ENCODE measurements around the gene ASPSCR1.

Gene ASPSCR1

DNA sequence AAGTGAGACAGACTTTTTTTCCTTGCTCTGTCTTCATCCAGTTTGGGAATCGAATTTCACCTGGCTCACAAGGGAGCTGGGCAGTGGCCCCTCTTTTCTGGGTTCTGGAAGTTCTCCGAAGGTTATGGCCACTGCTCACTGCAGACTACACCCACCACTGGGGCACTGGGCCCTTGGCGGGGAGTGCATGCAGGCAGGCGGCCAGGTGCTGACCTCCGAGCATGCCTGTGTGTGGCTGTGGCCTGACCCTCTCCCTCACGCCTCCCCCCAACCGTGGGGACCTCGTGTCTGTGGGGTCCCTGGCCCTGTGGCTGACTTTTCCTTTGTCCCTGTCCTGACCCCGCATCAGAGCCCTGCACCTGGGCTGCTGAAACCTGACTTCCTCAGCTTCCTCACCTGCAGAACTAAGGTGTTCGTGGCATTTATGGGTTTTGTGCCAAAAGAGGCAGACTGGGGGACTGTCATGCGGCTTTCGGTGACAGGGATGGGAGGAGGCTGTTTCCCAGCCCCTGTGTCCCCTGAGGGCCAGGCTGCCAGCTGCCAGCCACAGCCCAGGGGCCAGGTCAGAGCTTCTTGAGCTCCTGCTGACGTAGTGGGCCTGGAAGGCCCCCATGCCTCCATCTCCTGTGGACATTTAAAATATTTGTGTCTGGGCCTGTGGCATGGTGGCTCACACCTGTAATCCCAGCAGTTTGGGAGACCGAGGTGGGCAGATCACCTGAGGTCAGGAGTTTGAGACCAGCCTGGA lies 21.4 kb downstream of the ASPSCR1 start:
- TF ChIP-seq EZH2phosphoT487 (conservative IDR thresholded peaks at IDR 0.05; ENCODE audit: low read length): no peak
- TF ChIP-seq, protein P1, sequence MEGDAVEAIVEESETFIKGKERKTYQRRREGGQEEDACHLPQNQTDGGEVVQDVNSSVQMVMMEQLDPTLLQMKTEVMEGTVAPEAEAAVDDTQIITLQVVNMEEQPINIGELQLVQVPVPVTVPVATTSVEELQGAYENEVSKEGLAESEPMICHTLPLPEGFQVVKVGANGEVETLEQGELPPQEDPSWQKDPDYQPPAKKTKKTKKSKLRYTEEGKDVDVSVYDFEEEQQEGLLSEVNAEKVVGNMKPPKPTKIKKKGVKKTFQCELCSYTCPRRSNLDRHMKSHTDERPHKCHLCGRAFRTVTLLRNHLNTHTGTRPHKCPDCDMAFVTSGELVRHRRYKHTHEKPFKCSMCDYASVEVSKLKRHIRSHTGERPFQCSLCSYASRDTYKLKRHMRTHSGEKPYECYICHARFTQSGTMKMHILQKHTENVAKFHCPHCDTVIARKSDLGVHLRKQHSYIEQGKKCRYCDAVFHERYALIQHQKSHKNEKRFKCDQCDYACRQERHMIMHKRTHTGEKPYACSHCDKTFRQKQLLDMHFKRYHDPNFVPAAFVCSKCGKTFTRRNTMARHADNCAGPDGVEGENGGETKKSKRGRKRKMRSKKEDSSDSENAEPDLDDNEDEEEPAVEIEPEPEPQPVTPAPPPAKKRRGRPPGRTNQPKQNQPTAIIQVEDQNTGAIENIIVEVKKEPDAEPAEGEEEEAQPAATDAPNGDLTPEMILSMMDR (IDR thresholded peaks at IDR 0.05; ENCODE audit: insufficient read depth, low read length, poor library complexity, severe bottlenecking): no peak
- Histone ChIP-seq H3K79me2 (ENCODE audit: insufficient read depth, low read length) (no peaks in the 10 kb centered on the region), H4K20me1 (ENCODE audit: low read depth, low read length) (no peaks in the 10 kb centered on the region)

DNA sequence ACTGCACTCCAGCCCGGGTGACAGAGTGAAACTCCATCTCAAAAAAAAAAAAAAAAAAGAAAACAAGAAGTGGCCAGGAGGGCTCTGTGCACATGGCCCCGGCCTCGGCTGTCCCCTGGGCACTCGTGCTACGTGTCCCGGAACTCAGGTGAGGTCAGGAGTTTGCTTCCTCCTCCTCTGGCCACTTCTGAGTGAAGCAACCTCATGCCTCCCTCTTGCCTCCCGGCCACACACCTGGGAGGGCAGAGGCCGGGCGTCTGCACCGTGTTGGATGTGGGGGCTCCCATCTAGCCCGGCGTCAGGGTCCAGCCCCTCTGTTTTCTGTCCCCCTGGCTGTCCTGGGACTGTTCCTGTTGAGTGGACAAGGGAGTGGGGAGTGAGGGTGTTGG lies 22.2 kb downstream of the ASPSCR1 start:
- H3K27ac ChIP-seq (ENCODE audit: low read depth, low read length): no peak overlapping the region
- H4K20me1 ChIP-seq (ENCODE audit: low read depth, low read length): no peaks in the 10 kb centered on the region
- no peaks in the 10 kb centered on the region for H3K36me3 ChIP-seq (ENCODE audit: low read length)
- H3K9ac ChIP-seq (ENCODE audit: low read length): no peak overlapping the region
- H3K4me2 ChIP-seq (ENCODE audit: low read depth, low read length, poor library complexity, severe bottlenecking): no peak overlapping the region
- no peak overlapping the region for H2AFZ ChIP-seq (ENCODE audit: low read depth, low read length, severe bottlenecking)
- no peak overlapping the region for H3K4me3 ChIP-seq (ENCODE audit: insufficient read depth, low read length, poor library complexity, severe bottlenecking)
- TF ChIP-seq, protein P1 (IDR thresholded peaks at IDR 0.05; ENCODE audit: insufficient read depth, low read length, poor library complexity, severe bottlenecking): no peak
- TF ChIP-seq EZH2phosphoT487 (conservative IDR thresholded peaks at IDR 0.05; ENCODE audit: low read length): no peak
- no peaks in the 10 kb centered on the region for H3K9me2 ChIP-seq (replicated peaks; ENCODE audit: insufficient read depth, low read length)
- H3F3A ChIP-seq (ENCODE audit: insufficient read depth): no peaks in the 10 kb centered on the region
- no peaks in the 10 kb centered on the region for H3K79me2 ChIP-seq (ENCODE audit: insufficient read depth, low read length)
- H3K27me3 ChIP-seq (ENCODE audit: low read length): no peaks in the 10 kb centered on the region
- H3K9me3 ChIP-seq (ENCODE audit: insufficient read depth, low read length): no peaks in the 10 kb centered on the region

More for the DNA sequence above, 21.4 kb downstream of the ASPSCR1 start:
- no peak overlapping the region for H2AFZ ChIP-seq (ENCODE audit: low read depth, low read length, severe bottlenecking)
- no peak overlapping the region for H3K4me3 ChIP-seq (ENCODE audit: insufficient read depth, low read length, poor library complexity, severe bottlenecking)
- H3K27me3 ChIP-seq (ENCODE audit: low read length): no peaks in the 10 kb centered on the region
- no peak overlapping the region for H3K9ac ChIP-seq (ENCODE audit: low read length)
- H3K9me3 ChIP-seq (ENCODE audit: insufficient read depth, low read length): no peaks in the 10 kb centered on the region
- H3K4me2 ChIP-seq (ENCODE audit: low read depth, low read length, poor library complexity, severe bottlenecking): no peak overlapping the region
- H3F3A ChIP-seq (ENCODE audit: insufficient read depth): no peaks in the 10 kb centered on the region
- no peaks in the 10 kb centered on the region for H3K9me2 ChIP-seq (replicated peaks; ENCODE audit: insufficient read depth, low read length)
- no peak overlapping the region for H3K27ac ChIP-seq (ENCODE audit: low read depth, low read length)
- no peaks in the 10 kb centered on the region for H3K36me3 ChIP-seq (ENCODE audit: low read length)

DNA sequence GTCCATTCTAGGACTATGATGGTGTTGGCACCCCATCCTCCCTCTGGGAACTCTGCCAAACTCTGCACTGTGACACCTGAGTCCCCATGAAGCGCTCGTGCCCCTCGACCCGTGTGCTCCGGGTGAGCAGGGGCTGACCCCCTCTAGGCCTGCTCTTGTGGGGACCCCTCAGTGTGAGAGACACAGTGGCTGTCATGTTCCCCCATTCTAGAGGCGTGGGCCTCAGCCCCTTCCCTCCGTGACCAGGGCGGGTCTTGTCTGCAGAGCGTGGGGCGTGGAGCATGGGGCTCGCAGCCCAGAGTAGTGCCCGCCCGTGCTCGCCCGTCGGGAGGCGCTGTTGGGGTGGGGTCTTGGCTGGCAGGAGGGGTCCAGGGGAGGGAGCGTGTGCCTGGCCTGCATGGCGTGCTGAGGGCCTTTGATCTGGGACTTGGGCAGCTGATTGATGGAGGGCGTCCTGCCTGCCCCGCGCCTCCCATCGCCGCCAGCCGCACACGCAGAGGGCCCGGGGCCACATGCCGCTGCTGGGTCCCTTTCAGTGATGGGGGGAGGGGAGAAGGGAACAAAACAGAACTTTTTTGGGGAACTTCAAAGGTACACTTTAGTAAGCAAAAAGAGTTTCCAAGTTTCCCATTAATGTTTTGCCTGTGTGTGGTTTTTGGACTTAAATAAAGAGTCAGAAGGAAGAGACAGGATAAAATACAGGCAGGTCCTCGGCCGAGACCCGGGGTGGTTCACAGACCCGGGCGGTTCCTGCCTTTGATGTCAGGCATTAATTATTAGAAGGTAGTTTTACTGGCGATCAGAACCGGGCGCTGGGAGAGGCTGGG lies 22.8 kb downstream of the ASPSCR1 start:
- TF ChIP-seq, protein P1 (IDR thresholded peaks at IDR 0.05; ENCODE audit: insufficient read depth, low read length, poor library complexity, severe bottlenecking): no peak
- no peak for TF ChIP-seq EZH2phosphoT487 (conservative IDR thresholded peaks at IDR 0.05; ENCODE audit: low read length)
- Histone ChIP-seq H3K27me3 (ENCODE audit: low read length) (no peaks in the 10 kb centered on the region), H3K9me2 (replicated peaks; ENCODE audit: insufficient read depth, low read length) (no peaks in the 10 kb centered on the region), H4K20me1 (ENCODE audit: low read depth, low read length) (no peaks in the 10 kb centered on the region), H3K9me3 (ENCODE audit: insufficient read depth, low read length) (no peaks in the 10 kb centered on the region), H3K9ac (ENCODE audit: low read length) (no peak overlapping the region), H3K27ac (ENCODE audit: low read depth, low read length) (no peak overlapping the region), H3K79me2 (ENCODE audit: insufficient read depth, low read length) (no peaks in the 10 kb centered on the region), H3K4me3 (ENCODE audit: insufficient read depth, low read length, poor library complexity, severe bottlenecking) (no peak overlapping the region), H3K4me2 (ENCODE audit: low read depth, low read length, poor library complexity, severe bottlenecking) (no peak overlapping the region), H3K36me3 (ENCODE audit: low read length) (no peaks in the 10 kb centered on the region), H3F3A (ENCODE audit: insufficient read depth) (no peaks in the 10 kb centered on the region), H2AFZ (ENCODE audit: low read depth, low read length, severe bottlenecking) (no peak overlapping the region)

All from SU-DHL-6 (cell line).